ENCODE data around the gene FGG. TPM values are rescaled to one million over a fixed set of nuclear protein-coding genes. Genes with fewer than 3 reads are reported as not detected.

Gene FGG
- total RNA-seq, 1 experiment from 2014 or later, result not detected

GRCh38 chr4:154630324-154630723, 17.9 kb upstream of the FGG start:
- Histone ChIP-seq H3K4ac (ENCODE audit: low read depth, low read length) (no peak overlapping the region), H3K56ac (ENCODE audit: insufficient read length, low read depth, low read length) (no peak overlapping the region), H4K8ac (replicated peaks; ENCODE audit: insufficient read length, low read depth, low read length) (no peak overlapping the region), H2AK5ac (ENCODE audit: insufficient read length, low read length) (no peak overlapping the region), H2BK15ac (ENCODE audit: low read depth, low read length) (no peak overlapping the region), H3K14ac (ENCODE audit: insufficient read depth, low read length) (no peak overlapping the region), H3K23me2 (ENCODE audit: insufficient read length, low read depth, low read length, poor library complexity, severe bottlenecking) (peaks cover 7% of the 10 kb centered on the region), H2BK5ac (ENCODE audit: insufficient read length, low read length) (no peak overlapping the region), H3K79me2 (ENCODE audit: insufficient read depth, low read length) (no peaks in the 10 kb centered on the region), H4K5ac (ENCODE audit: insufficient read length, low read depth, low read length) (no peak overlapping the region), H3K9ac (ENCODE audit: extremely low read depth, insufficient read length, low read length) (no peak overlapping the region), H3T11ph (ENCODE audit: low read length) (no peak overlapping the region), H3K4me2 (ENCODE audit: insufficient read depth, insufficient read length, low read length) (no peak overlapping the region), H2BK12ac (ENCODE audit: insufficient read length, low read depth, low read length) (no peak overlapping the region), H3K27me3 (ENCODE audit: insufficient read depth, low read length) (no peaks in the 10 kb centered on the region; the same call in 1 of the 2 replicates), H3K9me3 (ENCODE audit: control insufficient read depth, low read depth, low read length) (no peaks in the 10 kb centered on the region), H4K91ac (ENCODE audit: insufficient read length, low read depth, low read length) (no peak overlapping the region), H3K23ac (ENCODE audit: insufficient read length, low read depth, low read length) (no peak overlapping the region), H2AFZ (ENCODE audit: low read length) (no peak overlapping the region), H3K79me1 (ENCODE audit: insufficient read depth, low read depth, low read length, poor library complexity, severe bottlenecking) (no peaks in the 10 kb centered on the region), H4K20me1 (ENCODE audit: control insufficient read depth, insufficient read depth, insufficient read length) (no peaks in the 10 kb centered on the region), H3K27ac (ENCODE audit: insufficient read length, low read depth, low read length) (no peak overlapping the region), H2BK20ac (ENCODE audit: low read depth, low read length, poor library complexity, severe bottlenecking) (no peak overlapping the region), H3K18ac (ENCODE audit: insufficient read length, low read depth, low read length) (no peak overlapping the region), H2BK120ac (ENCODE audit: low read depth, low read length, poor library complexity, severe bottlenecking) (no peak overlapping the region), H3K4me1 (ENCODE audit: insufficient read depth, low read length) (no peaks in the 10 kb centered on the region; the same call in 1 of the 2 replicates)
- Mint-ChIP-seq H3K27me3 (ENCODE audit: low read depth) (peaks cover 1% of the 10 kb centered on the region; the same call in 1 of the 2 replicates), H3K36me3 (ENCODE audit: insufficient read depth in 1 of 3, low read depth in 3 of 3) (no peaks in the 10 kb centered on the region), H3K4me1 (peaks cover 12 to 13% of the 10 kb centered on the region in 2 experiments), H3K4me3 (no peak overlapping the region), H3K9me3 (no peaks in the 10 kb centered on the region), H3K27ac (no peak overlapping the region)
- TF ChIP-seq, protein P1, sequence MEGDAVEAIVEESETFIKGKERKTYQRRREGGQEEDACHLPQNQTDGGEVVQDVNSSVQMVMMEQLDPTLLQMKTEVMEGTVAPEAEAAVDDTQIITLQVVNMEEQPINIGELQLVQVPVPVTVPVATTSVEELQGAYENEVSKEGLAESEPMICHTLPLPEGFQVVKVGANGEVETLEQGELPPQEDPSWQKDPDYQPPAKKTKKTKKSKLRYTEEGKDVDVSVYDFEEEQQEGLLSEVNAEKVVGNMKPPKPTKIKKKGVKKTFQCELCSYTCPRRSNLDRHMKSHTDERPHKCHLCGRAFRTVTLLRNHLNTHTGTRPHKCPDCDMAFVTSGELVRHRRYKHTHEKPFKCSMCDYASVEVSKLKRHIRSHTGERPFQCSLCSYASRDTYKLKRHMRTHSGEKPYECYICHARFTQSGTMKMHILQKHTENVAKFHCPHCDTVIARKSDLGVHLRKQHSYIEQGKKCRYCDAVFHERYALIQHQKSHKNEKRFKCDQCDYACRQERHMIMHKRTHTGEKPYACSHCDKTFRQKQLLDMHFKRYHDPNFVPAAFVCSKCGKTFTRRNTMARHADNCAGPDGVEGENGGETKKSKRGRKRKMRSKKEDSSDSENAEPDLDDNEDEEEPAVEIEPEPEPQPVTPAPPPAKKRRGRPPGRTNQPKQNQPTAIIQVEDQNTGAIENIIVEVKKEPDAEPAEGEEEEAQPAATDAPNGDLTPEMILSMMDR (conservative IDR thresholded peaks at IDR 0.05), result no peak
- no peak for DNase-seq

Measured in H9 (cell line).